ENCODE results near the gene RFWD3.
"Not testable (repeated sequence)": the region's sequence is repeated elsewhere in the genome, so short reads cannot be mapped to it uniquely, and the experiment has no call there.

The RFWD3 gene

GRCh38 chr16:74666010-74666421, 661 bp downstream of the RFWD3 start:
- no peak for DNase-seq

GRCh38 chr16:74661064-74661463, 5.6 kb downstream of the RFWD3 start:
- no peak for DNase-seq

- DNase-seq: no peak
Measured at GRCh38 chr16:74660383-74660782, 6.3 kb downstream of the RFWD3 start.

GRCh38 chr16:74659041-74659440, 7.6 kb downstream of the RFWD3 start:
- no peak for DNase-seq

- no peak for DNase-seq
Measured at GRCh38 chr16:74657870-74658642, 8.6 kb downstream of the RFWD3 start.

- DNase-seq: no peak
Measured at GRCh38 chr16:74654536-74655050, 12.1 kb downstream of the RFWD3 start.

- not testable (repeated sequence) for DNase-seq
Measured at GRCh38 chr16:74652883-74653282, 13.8 kb downstream of the RFWD3 start.

- peak; percentile 22 for DNase-seq
Measured at GRCh38 chr16:74652249-74652648, 14.4 kb downstream of the RFWD3 start.

- DNase-seq: no peak
Measured at GRCh38 chr16:74651841-74652240, 14.8 kb downstream of the RFWD3 start.

- peak; percentile 56 for DNase-seq
Measured at GRCh38 chr16:74650966-74651567, 15.6 kb downstream of the RFWD3 start.

- no peak for DNase-seq
Measured at GRCh38 chr16:74649839-74650504, 16.7 kb downstream of the RFWD3 start.

GRCh38 chr16:74641969-74642368, 24.7 kb downstream of the RFWD3 start:
- DNase-seq: no peak

GRCh38 chr16:74637742-74638453, 28.8 kb downstream of the RFWD3 start:
- DNase-seq: no peak

GRCh38 chr16:74635303-74635702, 31.4 kb downstream of the RFWD3 start:
- DNase-seq: no peak

GRCh38 chr16:74633686-74634085, 33.0 kb downstream of the RFWD3 start:
- DNase-seq: no peak

GRCh38 chr16:74627506-74628220, 39.0 kb downstream of the RFWD3 start:
- DNase-seq: no peak

- DNase-seq: no peak
Measured at GRCh38 chr16:74626741-74627416, 39.8 kb downstream of the RFWD3 start.

GRCh38 chr16:74625500-74626350, 41.0 kb downstream of the RFWD3 start:
- no peak for DNase-seq

- DNase-seq: no peak
Measured at GRCh38 chr16:74623839-74624235, 42.8 kb downstream of the RFWD3 start.

- DNase-seq: peak; percentile 73
Measured at GRCh38 chr16:74623214-74623838, 43.4 kb downstream of the RFWD3 start.

All from hematopoietic multipotent progenitor cell treated with erythropoietin and hydrocortisone succinate and interleukin-3 and kit ligand, for 4 days (in vitro differentiated cells).